GM12892 (cell line): ENCODE measurements around the gene FAM210A.

Experiments
- POLR2A ChIP-seq: IDR thresholded peaks from 2 replicates; pipeline ENCODE4 v1.6.1; 2011; ENCODE audit warnings: low read depth, low read length, control low read depth
- POLR2AphosphoS5 ChIP-seq: IDR thresholded peaks from 2 replicates; pipeline ENCODE4 v1.6.1; 2011; ENCODE audit warnings: low read depth, low read length, control low read depth
- TAF1 ChIP-seq: IDR thresholded peaks from 2 replicates; pipeline ENCODE4 v1.6.1; 2011; ENCODE audit warnings: low read depth, mild to moderate bottlenecking, control low read depth, low read length, borderline replicate concordance

DNA sequence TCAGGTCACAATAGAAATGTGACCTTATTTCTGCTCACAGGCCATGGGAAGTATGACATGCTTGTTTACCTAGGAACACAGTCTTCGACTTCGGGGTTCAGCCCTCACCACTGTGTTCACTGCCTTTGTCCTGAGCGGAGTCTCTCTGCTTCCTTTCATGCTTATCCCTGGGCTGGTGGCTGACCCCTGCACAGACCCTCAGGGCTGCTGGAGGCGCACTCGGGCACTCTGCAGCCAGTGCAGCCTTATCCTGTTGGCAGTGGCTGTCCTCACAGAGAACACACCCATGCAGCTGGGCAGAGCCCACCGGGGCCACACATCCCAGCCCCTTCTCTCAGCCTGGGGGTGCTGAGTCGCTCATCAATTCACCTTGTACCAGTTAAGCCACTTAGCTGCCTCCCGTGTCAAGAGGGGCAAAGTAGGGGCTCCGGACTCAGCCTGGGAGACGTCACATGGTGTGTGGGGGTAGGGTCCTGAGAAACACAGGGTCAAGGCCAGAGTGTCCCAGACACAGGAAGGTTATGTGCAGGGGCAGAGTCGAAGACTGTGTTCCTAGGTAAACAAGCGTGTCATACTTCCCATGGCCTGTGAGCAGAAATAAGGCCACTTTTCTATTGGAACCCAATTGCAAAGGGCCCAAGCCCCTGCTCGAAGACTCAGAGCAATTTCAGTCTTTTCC lies 107.5 kb downstream of the FAM210A start:
- TF ChIP-seq POLR2AphosphoS5 = no peak
- no peak for TF ChIP-seq POLR2A
- no peak for TF ChIP-seq TAF1
